ENCODE results near the gene MPPE1.

DNA sequence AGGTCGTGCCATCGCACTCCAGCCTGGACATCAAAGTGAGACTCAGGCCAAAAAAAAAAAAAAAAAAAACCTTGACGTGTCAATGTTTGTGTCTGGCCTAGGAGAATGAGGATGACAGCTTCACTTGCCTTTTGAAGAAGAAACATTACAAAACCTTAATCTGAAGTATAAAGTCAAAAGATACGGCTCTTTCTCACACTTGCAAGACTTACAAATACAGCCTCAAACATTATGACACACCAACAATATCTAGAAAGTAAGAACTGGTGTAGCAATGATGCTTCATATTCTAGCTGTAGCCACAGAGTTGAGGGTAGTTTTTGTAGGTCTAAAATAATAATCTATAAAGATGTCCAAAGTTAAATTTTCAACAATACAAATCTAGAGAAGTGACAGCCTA is 25.5 kb downstream of the MPPE1 start:
- no peak for TF ChIP-seq EZH2 (IDR thresholded peaks at IDR 0.05; ENCODE audit: borderline replicate concordance, low read length)
- TF ChIP-seq, protein P1, sequence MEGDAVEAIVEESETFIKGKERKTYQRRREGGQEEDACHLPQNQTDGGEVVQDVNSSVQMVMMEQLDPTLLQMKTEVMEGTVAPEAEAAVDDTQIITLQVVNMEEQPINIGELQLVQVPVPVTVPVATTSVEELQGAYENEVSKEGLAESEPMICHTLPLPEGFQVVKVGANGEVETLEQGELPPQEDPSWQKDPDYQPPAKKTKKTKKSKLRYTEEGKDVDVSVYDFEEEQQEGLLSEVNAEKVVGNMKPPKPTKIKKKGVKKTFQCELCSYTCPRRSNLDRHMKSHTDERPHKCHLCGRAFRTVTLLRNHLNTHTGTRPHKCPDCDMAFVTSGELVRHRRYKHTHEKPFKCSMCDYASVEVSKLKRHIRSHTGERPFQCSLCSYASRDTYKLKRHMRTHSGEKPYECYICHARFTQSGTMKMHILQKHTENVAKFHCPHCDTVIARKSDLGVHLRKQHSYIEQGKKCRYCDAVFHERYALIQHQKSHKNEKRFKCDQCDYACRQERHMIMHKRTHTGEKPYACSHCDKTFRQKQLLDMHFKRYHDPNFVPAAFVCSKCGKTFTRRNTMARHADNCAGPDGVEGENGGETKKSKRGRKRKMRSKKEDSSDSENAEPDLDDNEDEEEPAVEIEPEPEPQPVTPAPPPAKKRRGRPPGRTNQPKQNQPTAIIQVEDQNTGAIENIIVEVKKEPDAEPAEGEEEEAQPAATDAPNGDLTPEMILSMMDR (IDR thresholded peaks at IDR 0.05; ENCODE audit: low read length) = no peak

Data from OCI-LY1 (cell line).